Endometrium (tissue), 2 donors: ENCODE measurements around the gene SPATA33.

Source experiments
- FAIRE-seq: peaks from 2 replicates; lab custom pipeline; 2012; peaks lifted over from hg19 to GRCh38; lab: Jason Lieb, UNC
- donor health status: control.
- donor health status: control.

SPATA33 gene

GRCh38 chr16:89657442-89658220, at the start of gene SPATA33, which contains the start of gene CHMP1A:
Gene SPATA33, plus strand, starts transcription at chr16:89657836. Its CDS starts 76 bp downstream, at chr16:89657912.
Gene CHMP1A, minus strand, starts transcription at chr16:89657708. Its CDS starts 120 bp downstream, at chr16:89657588.
- FAIRE-seq, result no peak

DNA sequence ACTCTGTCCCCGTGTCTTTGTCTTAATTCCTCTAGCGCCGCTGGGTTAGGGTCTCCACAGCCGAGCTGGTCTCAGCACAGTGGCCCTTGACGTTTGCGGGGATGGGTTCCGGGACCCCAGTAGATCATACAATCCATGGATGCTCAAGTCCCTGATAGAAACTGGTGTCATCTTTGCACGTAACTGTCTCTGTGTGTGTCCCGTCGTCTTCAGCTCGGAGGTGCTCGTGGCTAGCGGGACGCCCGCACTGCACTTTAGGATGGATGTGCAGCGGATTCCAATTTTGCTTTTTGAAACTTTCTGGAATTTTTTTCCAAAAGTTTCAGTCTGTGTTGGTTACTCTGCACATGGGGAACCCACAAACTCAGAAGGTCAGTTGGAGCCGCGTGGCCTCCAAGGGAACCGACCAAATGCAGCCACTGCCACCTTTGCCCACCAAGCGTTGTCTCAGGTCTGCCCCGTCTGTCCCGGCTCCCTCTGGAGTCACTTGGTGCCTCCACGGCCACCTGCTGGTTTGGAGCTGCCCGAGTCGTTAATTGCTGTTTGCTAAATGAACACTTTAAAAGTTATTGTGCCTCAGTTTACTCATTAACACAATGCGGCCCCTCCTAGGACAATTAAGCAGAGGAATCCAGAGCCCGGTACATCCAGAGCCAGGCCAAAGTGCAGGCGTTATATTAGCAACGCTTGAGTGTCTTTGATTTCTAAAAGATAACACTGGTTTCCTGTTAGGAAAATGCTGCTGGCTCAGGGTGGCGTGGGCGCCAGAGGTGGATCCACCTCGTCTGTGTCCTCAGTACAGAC, 49.5 kb upstream of the SPATA33 start:
- FAIRE-seq, result no peak

DNA sequence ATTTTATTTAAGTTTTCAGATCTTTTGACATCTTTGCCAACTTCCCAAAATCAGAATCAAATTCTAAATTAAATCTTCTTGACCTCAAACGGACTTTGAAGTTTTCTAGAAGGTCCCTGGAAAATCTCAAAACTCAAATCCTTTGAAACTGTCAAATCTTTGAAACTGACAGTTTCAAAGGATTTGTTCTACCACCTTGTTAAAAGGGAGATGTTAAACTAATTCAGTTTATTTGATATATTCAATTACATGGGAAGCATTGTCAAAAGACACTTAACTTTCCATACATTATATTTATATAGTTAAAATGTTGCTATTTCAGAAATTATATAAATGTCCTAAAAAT, 47.6 kb upstream of the SPATA33 start:
- no peak for FAIRE-seq

DNA sequence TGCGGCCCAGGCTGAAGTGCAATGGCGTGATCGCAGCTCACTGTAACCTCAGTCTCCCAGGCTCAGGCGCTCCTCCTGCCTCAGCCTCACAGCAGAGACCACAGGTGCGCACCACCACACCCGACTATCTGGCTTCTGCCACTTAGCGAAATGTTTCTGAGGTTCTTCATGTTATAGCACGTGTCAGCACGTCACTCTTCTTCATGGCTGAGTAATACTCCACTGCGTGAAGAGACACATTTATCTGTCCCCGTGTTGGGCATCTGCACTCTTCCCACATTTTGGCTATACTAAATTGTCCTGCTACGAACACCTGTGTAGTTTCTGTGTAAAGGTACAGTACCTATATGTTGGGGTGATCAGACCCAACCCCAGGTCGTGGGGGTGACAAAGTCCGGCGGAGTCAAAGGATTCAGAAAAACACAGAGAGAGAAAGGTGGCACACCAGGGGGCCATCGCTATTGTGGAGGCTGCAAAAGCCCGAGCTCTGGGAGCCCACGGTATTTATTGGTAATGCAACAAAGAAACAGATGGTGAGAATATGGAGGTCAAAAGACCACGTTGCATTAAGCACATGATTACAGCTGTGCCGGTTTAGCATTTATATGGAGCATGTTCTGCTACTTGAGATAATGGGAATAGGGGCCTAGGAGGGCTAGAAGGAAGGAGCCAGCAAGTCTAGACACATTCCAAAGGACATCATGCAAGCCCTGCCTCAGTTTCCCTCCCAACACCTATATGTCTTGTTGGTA, 45.0 kb upstream of the SPATA33 start:
- FAIRE-seq, result no peak

DNA sequence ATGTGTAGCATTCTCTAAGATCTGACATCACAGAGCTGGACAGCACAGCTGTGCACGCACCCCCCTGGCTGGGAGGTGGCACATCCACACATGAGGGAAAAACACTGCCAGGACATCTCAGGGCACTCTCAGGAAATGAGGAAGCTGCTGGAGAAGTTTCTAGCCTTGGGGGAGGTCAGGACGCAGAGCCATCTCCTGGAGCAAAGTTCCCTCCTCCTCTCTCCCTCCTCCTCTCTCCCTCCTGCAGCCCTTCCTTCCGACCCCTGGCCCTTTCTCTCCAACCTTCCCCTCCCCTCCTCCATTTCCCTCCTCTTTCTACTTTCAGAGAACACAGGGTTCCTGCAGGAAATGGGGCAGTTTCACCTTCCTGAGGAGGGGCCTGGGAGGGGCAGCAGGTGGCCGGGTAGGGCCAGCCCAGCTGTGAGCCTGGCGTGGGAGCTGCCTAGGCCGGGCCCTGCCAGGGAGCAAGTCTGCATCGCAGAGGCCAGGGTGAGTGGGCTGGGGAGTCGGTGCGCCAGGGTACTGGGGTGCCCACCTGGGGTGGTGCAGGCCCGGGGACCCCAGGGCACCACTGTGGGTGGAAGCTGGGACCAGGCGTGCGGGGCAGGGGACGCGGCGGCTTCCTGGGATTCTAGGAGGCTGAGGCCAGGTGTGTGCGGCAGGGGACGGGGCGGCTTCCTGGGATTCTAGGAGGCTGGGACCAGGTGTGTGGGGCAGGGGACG, 44.2 kb upstream of the SPATA33 start, which contains the start of gene DPEP1:
TSS of gene DPEP1 (plus strand) at position 412 of the 723 bp plus-strand sequence. CDS start 16,769 bp downstream, outside the sequence.
- no peak for FAIRE-seq

GRCh38 chr16:89613954-89614459, 43.6 kb upstream of the SPATA33 start:
- FAIRE-seq, result no peak

DNA sequence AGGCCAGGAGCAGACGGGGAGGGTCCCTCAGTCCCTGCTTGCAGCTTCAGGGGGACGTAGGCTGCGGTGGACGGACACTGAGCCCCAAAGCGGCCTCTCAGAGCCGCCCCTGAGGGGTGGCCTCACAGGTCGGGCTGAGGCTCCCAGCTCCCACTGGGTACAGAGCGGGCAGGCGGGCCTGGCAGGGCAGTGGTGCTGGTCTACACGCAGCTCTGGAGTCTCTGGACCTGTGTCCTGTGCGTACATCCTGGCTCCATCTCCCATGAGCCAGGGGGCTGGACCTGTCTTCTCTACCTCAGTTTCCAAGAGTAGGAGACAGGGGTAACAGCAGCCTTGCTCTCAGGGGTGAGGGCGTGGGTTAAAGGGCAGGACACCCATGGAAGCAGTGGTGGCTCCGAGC, 42.5 kb upstream of the SPATA33 start:
- FAIRE-seq, result no peak

DNA sequence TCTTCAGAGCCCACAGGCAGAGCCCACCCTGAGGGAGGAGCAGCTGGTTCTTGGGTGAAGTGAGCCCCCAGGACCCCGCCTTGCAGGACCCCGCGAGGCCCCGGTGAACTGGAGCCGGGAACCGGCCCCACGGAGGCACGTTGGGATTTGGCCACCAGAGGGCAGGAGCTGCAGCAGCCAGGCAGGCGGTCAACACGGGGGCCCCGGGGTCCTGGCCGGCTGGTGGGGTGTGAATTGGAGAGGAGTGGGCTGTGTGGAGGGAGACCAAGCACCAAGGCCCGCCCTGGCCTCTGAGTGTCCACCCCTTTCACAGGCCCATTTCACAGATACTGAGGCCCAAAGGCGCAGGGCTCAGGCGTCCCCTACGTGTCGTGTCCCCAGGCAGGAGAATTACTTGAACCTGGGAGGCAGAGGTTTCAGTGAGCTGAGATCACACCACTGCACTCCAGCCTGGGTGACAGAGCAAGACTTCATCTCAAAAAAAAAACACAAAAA, 42.0 kb upstream of the SPATA33 start:
- no peak for FAIRE-seq

- FAIRE-seq, result no peak
Measured at GRCh38 chr16:89616623-89617022, 41.0 kb upstream of the SPATA33 start.

GRCh38 chr16:89617036-89617435, 40.6 kb upstream of the SPATA33 start:
- no peak for FAIRE-seq

GRCh38 chr16:89618109-89618998, 39.3 kb upstream of the SPATA33 start:
- FAIRE-seq, result no peak

GRCh38 chr16:89619840-89620239, 37.8 kb upstream of the SPATA33 start:
- FAIRE-seq, result no peak

- FAIRE-seq, result no peak
Measured at GRCh38 chr16:89620406-89620841, 37.2 kb upstream of the SPATA33 start.

DNA sequence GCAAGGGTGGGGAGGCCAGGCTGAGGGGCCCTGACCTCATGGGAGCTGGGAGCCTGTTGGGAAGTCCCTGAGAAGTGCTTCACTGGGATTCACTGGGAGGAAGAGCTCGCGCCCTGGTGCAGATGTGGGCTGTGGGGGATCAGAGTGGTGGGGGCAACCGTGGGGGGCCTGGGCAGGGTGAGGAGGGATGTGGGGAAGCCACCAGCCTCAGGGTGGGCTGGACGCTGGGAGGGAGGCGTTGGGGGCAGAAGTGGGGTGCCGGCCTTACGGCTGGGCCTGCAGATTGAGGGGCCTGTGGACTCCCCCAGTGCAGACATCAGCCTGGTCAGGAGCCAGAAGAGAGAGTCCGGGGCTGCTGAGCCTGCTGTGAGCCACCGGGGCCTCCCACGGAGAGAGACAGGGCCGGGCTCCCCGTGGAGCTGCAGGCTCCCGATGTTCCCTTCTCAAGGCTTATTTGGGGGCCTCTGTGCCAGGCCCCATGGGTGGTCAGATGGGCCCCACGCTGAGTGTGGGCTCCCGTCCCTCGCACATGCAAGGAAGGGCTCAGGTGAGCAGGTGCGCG, 36.4 kb upstream of the SPATA33 start:
- no peak for FAIRE-seq

- FAIRE-seq, result no peak
Measured at GRCh38 chr16:89621698-89622409, 35.8 kb upstream of the SPATA33 start.

DNA sequence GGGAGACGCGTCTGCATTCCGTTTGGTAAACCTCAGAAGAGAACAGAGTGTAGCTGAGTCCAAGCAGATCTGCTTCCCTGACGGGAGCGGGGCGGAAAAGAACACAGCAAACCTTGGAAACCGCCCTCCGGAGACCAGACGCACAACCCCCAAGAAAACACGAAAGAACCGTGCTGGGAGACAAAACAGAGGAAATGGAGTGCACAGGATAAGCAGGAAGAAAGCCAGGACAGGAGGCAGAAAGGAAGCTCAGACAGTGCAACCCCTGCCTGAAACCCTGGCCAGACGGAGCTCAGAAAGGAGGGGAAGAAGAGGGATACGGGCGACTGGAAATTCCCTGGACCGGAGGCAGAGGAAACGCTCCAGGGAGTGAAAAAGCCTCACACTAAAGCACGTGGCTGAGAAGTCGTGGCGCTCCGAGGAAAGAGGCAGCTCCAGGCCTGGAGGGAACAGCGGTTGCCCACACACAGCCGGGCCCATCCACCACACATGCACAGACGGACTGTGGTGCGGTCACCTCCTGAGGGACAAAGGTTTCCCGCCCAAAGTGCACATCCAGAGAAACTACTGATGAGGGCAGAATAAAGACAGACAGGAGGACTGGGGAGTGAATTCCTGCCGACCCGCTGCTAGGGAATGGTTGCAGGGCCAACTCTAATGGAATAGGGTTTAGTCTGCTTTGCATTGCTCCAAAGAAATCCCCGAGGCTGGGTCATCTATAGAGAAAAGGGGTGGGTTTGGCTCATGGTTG, 34.0 kb upstream of the SPATA33 start:
- FAIRE-seq, result no peak

DNA sequence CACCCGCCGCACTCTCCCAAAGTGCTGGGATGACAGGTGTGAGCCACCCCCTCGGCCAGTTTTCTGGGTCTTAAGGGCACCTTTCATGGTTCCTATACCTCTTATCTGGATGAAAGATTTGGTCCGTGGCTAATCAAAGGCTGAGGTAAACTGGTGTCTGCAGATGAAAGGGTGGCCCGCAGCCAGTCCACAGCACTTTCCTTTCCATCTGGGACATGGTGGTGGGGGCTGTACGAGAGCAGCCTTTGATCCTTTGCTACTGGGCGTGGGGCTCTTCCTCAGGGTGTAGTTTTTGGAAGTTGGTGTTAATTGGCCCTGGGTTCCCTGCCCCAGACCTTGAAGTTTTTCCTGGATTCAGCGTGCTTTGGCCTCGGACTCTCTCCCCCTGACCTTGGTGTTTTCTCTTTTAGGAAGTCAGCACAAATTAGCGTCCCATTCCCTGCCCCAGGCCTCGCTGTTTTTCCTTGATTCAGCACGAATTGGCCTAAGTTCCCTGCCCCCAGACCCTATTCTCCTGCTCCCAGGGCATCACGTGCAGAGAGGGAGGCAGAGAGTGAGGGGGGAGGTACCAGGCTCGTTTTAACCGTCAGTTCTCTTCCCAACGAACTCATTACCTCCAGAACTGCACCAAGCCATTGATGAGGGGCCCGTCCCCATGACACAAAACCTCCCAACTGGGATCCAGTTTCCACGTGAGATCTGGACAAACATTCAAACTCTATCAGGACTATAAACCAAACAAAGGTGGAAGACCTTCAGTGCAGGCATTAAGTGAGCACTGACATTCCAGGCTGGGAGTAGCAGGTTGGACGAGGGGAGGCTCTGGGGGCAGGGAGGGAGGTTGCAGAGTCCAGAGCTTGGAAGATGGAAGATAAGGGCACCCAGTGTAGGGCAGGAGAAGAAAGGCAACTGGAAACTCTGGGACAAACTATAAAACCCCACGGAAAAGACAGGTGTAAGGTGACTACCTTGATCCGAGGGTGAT, 32.6 kb upstream of the SPATA33 start:
- FAIRE-seq, result no peak
